ENCODE data around the gene RPS3. TPM values are rescaled to one million over a fixed set of nuclear protein-coding genes. Genes with fewer than 3 reads are reported as not detected.
"Not testable (repeated sequence)": the region's sequence is repeated elsewhere in the genome, so short reads cannot be mapped to it uniquely, and the experiment has no call there.

The RPS3 gene
- total RNA-seq, 2 experiments from 2014 or later = 4,132 to 4,264 TPM

- DNase-seq = no peak
- Mint-ChIP-seq H3K27me3 (no peaks in the 10 kb centered on the region), H3K9me3 (no peaks in the 10 kb centered on the region), H3K27ac (no peak overlapping the region), H3K4me1 (peaks cover 2% of the 10 kb centered on the region), H3K36me3 (no peaks in the 10 kb centered on the region), H3K4me3 (no peak overlapping the region)
These were observed 9.4 kb upstream of the RPS3 start for GRCh38 chr11:75389925-75390324.

DNA sequence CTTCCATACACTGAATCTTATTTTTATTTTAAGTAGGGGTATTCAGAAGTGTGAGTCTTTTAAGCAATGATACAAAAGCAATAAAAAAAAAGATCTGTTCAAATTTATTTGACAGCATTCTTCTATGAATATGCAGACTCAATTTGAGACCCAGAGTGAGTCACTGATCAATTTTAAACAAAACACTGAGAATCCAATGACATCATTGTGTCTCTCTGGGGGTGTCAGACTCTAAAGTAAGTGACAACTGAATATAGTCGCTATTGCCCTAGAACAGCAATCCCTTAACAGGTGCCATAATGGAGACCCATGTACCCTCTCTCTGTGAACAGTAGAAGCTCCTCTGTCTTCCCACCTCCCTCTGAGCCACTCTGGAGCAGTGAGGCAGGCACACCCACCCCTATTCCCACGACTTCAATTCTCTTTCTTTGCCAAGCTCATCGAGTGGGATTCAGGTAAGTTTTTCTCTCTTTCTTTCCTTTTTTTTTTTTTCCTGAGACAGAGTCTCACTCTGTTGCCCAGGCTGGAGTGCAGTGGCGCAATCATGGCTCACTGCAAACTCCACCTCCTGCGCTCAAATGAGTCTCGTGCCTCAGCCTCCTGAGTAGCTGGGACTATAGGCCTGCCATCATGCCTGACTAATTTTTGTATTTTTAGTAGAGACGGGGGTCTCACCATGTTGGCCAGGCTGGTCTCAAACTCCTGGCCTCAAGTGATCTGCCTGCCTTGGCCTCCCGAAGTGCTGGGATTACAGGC is 5.1 kb upstream of the RPS3 start:
- no peak for DNase-seq
- peaks cover 1% of the 10 kb centered on the region for H3K27me3 Mint-ChIP-seq
- peaks cover under 1% of the 10 kb centered on the region for H3K36me3 Mint-ChIP-seq
- H3K27ac Mint-ChIP-seq = no peak overlapping the region
- no peak overlapping the region for H3K4me3 Mint-ChIP-seq
- peaks cover 6% of the 10 kb centered on the region for H3K4me1 Mint-ChIP-seq
- no peaks in the 10 kb centered on the region for H3K9me3 Mint-ChIP-seq

DNA sequence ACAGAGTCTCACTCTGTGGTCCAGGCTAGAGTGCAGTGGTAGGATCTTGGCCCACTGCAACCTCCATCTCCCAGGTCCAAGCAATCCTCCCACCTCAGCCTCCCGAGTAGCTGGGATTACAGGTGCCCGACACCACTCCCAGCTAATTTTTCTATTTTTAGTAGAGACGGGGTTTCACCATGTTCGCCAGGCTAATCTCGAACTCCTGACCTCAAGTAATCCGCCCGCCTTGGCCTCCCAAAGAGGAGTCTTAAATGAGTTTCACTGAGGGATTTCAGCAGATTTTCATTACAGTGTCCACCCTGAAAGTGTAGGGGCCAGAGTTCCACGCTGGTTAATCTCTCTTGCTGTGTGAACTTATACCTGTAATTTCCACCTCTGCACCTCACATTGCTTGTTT is 412 bp upstream of the RPS3 start:
- H3K9me3 Mint-ChIP-seq = no peaks in the 10 kb centered on the region
- H3K27ac Mint-ChIP-seq = peak overlapping the region; percentile 97
- peaks cover 4% of the 10 kb centered on the region for H3K27me3 Mint-ChIP-seq
- DNase-seq = no peak
- H3K36me3 Mint-ChIP-seq = peaks cover 47% of the 10 kb centered on the region
- peak overlapping the region; percentile 94 for H3K4me3 Mint-ChIP-seq
- H3K4me1 Mint-ChIP-seq = peaks cover 34% of the 10 kb centered on the region

DNA sequence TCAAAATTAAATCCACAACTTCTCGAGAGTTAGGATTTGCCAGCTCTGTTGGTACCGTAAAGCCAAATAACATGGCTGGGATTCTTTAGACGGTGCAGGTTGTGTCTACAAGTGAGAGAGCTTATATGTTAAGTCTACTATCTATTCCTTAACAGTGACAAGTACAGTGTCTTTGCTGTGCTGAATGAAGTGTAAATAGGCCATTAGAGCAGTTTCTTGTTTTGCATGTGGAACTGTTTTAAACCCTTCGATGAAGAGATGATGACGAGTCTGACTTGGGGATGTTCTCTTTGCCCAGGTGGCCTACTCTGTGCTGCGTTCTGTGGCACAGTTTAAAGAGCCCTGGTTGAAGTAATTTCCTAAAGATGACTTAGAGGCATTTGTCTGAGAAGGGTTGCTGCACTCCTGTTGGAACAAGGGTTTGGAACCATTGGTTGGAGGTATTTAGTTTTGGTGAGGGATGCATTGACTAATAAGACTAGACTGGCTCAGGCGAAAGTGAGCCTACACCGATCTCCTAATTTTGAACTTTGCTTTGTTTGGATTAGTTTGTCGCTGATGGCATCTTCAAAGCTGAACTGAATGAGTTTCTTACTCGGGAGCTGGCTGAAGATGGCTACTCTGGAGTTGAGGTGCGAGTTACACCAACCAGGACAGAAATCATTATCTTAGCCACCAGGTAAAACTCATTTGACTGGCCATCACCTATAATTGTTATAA is 988 bp downstream of the RPS3 start:
- Mint-ChIP-seq H3K4me3 (peak overlapping the region; percentile 94), H3K27me3 (peaks cover 4% of the 10 kb centered on the region), H3K36me3 (peaks cover 57% of the 10 kb centered on the region), H3K27ac (peak overlapping the region; percentile 97), H3K4me1 (peaks cover 40% of the 10 kb centered on the region), H3K9me3 (no peaks in the 10 kb centered on the region)
- no peak for DNase-seq

DNA sequence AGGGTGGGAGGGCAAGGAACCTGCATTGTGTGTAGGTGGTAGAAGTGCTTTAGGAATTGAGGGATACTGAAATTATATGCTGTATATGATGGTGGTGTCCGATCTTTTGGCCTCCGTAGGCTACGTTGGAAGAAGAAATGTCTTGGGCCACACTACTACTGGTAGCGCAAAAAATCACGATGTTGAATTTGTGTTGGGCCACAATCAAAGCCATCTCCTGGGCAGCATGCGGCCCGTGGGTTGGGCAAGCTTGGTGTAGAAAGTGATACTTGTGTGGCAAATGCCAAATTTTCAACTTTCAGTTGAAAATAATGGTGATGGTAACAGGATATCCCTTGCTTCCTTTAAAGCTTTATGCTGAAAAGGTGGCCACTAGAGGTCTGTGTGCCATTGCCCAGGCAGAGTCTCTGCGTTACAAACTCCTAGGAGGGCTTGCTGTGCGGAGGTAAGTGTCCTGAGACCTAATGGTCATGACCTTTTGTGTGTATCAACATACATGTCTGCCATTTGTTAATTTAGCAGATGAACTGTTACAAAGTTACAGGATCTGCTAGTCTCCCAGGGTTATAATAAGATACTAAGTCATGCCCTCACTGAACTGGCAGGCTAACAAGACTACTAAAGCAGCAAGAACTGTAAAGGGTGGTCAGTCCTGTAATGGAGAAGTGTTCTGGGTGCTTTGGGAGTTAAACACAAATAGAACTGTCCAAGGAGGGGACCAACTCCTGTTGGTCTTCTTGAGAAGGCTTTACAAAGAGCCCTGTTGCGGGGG is 2.9 kb downstream of the RPS3 start:
- no peak for DNase-seq
- H3K27ac Mint-ChIP-seq = peak overlapping the region; percentile 97
- peaks cover 50% of the 10 kb centered on the region for H3K4me1 Mint-ChIP-seq
- H3K4me3 Mint-ChIP-seq = peak overlapping the region; percentile 94
- no peaks in the 10 kb centered on the region for H3K9me3 Mint-ChIP-seq
- H3K36me3 Mint-ChIP-seq = peaks cover 75% of the 10 kb centered on the region
- peaks cover 4% of the 10 kb centered on the region for H3K27me3 Mint-ChIP-seq

DNA sequence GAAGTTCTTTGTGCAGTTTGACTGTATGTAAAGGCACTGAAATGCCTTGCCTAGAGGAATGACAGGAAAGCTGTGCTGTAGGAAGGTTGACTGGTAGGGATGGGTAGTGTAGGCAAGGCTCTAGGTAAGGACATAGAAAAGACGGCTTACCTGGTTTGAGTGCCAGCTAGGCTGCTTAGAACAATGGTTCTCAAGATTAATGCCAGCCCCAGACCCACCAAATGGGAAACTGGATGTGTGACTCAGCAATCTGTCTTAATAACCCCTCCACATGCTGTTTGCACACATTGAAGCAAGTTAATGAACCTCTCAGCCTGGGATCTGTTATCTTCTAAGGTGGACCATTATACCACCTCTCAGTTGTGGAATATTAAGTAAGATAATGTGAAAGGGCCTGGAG is 3.7 kb downstream of the RPS3 start:
- peak overlapping the region; percentile 97 for H3K27ac Mint-ChIP-seq
- H3K36me3 Mint-ChIP-seq = peaks cover 81% of the 10 kb centered on the region
- H3K4me1 Mint-ChIP-seq = peaks cover 55% of the 10 kb centered on the region
- H3K9me3 Mint-ChIP-seq = no peaks in the 10 kb centered on the region
- H3K27me3 Mint-ChIP-seq = peaks cover 5% of the 10 kb centered on the region
- no peak for DNase-seq
- peak overlapping the region; percentile 94 for H3K4me3 Mint-ChIP-seq

DNA sequence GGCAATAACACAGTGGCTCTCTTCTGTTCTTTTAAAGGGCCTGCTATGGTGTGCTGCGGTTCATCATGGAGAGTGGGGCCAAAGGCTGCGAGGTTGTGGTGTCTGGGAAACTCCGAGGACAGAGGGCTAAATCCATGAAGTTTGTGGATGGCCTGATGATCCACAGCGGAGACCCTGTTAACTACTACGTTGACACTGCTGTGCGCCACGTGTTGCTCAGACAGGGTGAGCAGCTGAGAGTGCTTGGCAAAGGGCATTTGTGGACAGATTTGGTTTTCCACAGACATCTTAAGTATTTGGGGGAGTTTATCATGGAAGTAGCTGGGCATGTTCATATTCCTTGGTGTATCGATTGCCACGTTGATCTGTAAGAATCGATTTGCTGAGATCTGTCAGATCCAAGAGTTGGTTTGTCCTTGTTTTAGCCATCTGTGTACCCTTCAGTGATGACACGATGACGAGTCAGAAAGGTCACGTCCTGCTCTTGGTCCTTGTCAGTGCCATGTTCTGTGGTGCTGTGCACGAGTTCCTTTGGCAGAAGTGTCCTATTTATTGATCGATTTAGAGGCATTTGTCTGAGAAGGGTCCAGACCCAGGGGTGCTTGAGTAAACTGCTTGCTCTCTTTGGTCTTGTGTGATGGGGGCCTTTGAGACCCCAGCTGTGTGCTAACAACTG is 4.8 kb downstream of the RPS3 start:
- H3K9me3 Mint-ChIP-seq = no peaks in the 10 kb centered on the region
- peak overlapping the region; percentile 97 for H3K27ac Mint-ChIP-seq
- no peak for DNase-seq
- H3K4me1 Mint-ChIP-seq = peaks cover 55% of the 10 kb centered on the region
- peaks cover 7% of the 10 kb centered on the region for H3K27me3 Mint-ChIP-seq
- H3K36me3 Mint-ChIP-seq = peaks cover 88% of the 10 kb centered on the region
- H3K4me3 Mint-ChIP-seq = peak overlapping the region; percentile 94

GRCh38 chr11:75406338-75406777 is 7.0 kb downstream of the RPS3 start:
- Mint-ChIP-seq H3K4me1 (peaks cover 50% of the 10 kb centered on the region), H3K9me3 (no peaks in the 10 kb centered on the region), H3K27me3 (peaks cover 3% of the 10 kb centered on the region), H3K27ac (peak overlapping the region; percentile 51), H3K36me3 (peaks cover 66% of the 10 kb centered on the region), H3K4me3 (no peak overlapping the region)
- DNase-seq = no peak

DNA sequence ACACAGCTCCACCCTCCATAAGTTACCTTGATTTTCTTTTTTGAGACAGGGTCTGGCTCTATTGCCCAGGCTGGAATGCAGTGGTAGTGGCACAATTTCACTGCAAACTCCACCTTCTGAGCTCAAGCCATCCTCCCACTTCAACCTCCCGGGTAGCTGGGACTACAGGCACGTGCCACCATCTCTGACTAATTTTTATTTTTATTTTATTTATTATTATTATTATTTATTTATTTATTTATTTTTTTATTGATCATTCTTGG is 9.6 kb downstream of the RPS3 start:
- H3K27me3 Mint-ChIP-seq = peaks cover 3% of the 10 kb centered on the region

GRCh38 chr11:75409971-75410370 is 10.7 kb downstream of the RPS3 start:
- not testable (repeated sequence) for DNase-seq, H3K9me3 Mint-ChIP-seq, H3K4me3 Mint-ChIP-seq, H3K27ac Mint-ChIP-seq, H3K27me3 Mint-ChIP-seq
- peaks cover 17% of the 10 kb centered on the region for H3K4me1 Mint-ChIP-seq
- H3K36me3 Mint-ChIP-seq = peaks cover 40% of the 10 kb centered on the region

More for the DNA sequence above, 9.6 kb downstream of the RPS3 start:
- H3K27ac Mint-ChIP-seq = no peak overlapping the region
- DNase-seq = no peak
- H3K9me3 Mint-ChIP-seq = no peaks in the 10 kb centered on the region
- no peak overlapping the region for H3K4me3 Mint-ChIP-seq
- peaks cover 24% of the 10 kb centered on the region for H3K4me1 Mint-ChIP-seq
- peaks cover 46% of the 10 kb centered on the region for H3K36me3 Mint-ChIP-seq

- not testable (repeated sequence) for H3K4me3 Mint-ChIP-seq, H3K9me3 Mint-ChIP-seq, H3K27ac Mint-ChIP-seq, H3K27me3 Mint-ChIP-seq, DNase-seq, H3K4me1 Mint-ChIP-seq
- peaks cover 16% of the 10 kb centered on the region for H3K36me3 Mint-ChIP-seq
These were observed 13.8 kb downstream of the RPS3 start for GRCh38 chr11:75413146-75413545.

DNA sequence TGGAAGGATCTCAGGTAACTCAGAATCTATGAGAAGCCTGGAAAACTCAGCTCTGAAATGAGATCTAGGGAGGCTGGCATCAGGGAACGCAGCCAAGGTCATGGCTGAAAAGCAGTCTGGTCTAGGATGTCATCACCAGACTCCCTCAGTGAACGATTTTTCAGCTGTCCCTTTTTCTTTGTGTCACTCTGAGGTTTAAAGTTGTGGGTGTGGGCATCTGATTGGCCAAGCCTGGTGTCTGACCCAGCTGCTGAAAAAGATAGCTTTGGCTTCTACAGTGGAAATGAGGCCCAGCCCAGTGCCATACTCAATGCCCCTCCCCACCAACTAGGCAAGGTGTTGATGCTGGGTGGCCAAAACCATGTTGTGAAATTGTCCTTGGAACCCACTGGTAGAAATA is 14.5 kb downstream of the RPS3 start:
- H3K4me1 Mint-ChIP-seq = no peaks in the 10 kb centered on the region
- H3K36me3 Mint-ChIP-seq = peaks cover 11% of the 10 kb centered on the region
- no peak overlapping the region for H3K4me3 Mint-ChIP-seq
- DNase-seq = no peak
- H3K9me3 Mint-ChIP-seq = no peaks in the 10 kb centered on the region
- H3K27ac Mint-ChIP-seq = no peak overlapping the region
- H3K27me3 Mint-ChIP-seq = no peaks in the 10 kb centered on the region

GRCh38 chr11:75420224-75421034 is 21.1 kb downstream of the RPS3 start:
- Mint-ChIP-seq H3K9me3 (no peaks in the 10 kb centered on the region), H3K4me1 (no peaks in the 10 kb centered on the region)

GRCh38 chr11:75421035-75421602 is 21.8 kb downstream of the RPS3 start:
- DNase-seq = no peak
- no peak overlapping the region for H3K27ac Mint-ChIP-seq
- no peaks in the 10 kb centered on the region for H3K27me3 Mint-ChIP-seq
- no peaks in the 10 kb centered on the region for H3K4me1 Mint-ChIP-seq
- H3K4me3 Mint-ChIP-seq = no peak overlapping the region
- peaks cover 3% of the 10 kb centered on the region for H3K36me3 Mint-ChIP-seq
- no peaks in the 10 kb centered on the region for H3K9me3 Mint-ChIP-seq

More at GRCh38 chr11:75420224-75421034, 21.1 kb downstream of the RPS3 start:
- Mint-ChIP-seq H3K4me3 (no peak overlapping the region), H3K27ac (no peak overlapping the region), H3K27me3 (no peaks in the 10 kb centered on the region), H3K36me3 (peaks cover 3% of the 10 kb centered on the region)
- no peak for DNase-seq
